NCI-H446 treated with DMSO at 0.1 percent for 48 hours (cell line): ENCODE data around the gene KRT78.

Experiments
- DNase-seq: peaks from one replicate; lab custom pipeline; 2025; lab: John Stamatoyannopoulos, UW

KRT78 gene

DNA sequence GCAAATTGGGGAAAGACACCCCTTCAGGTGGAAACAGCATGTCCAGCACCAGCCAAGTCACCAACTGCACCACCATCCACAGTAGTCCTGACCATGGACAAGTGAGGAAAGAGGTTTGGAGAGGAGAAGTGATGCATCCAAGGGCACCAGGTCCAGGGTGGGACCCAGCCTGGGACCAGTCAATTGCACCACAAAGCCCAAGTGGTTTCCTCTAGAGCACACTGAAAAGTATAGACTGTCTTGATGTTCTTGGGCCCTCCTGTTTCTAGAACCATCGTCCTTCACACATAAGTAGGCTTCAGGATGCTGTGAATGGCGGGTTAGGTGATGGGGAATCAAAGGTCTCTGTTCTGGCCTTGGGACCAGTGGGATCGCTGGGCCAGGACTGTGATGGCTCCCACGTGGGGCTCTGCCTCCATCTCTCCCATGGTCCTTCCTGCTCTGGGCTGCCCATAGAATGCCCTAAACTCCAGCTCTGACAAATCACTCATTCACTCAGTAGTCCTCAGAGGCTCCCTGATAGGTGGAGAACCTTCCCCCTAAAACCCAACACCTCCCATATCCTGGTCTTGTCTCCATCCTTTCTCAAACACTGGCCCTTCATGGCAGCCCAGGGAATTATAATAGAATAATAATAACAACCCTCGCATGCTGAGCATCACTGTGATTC, 23.9 kb downstream of the KRT78 start:
- no peak for DNase-seq

DNA sequence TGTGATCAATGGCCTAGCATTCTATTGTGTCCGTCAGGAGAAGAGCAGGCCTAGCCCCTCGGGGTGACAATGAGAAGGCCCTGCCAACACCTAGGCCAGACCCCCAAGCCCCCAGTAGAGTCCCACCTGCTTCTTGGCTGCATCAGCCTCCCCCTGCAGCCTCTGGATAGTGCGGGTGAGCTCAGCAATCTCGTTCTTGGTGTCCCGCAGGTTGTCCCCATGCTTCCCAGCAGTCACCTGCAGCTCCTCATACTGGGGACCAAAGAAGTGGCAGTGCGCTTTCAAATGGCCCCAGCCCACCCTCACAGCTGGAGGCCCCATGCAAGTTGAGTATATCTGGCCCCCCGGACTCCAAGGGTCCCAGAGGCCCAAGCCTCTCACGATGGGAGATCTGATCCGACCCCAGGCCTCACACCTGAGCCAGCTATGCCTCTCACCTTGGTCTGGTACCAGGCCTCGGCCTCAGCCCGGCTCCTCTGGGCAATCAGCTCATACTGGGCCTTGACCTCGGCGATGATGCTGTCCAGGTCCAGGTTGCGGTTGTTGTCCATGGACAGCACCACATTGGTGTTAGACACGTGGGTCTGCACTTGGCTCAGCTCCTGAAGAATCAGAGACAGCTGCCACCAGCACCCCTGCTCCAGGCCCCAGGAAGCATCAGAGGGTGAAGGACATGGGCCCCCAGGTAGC, 24.9 kb downstream of the KRT78 start:
- DNase-seq, result no peak

DNA sequence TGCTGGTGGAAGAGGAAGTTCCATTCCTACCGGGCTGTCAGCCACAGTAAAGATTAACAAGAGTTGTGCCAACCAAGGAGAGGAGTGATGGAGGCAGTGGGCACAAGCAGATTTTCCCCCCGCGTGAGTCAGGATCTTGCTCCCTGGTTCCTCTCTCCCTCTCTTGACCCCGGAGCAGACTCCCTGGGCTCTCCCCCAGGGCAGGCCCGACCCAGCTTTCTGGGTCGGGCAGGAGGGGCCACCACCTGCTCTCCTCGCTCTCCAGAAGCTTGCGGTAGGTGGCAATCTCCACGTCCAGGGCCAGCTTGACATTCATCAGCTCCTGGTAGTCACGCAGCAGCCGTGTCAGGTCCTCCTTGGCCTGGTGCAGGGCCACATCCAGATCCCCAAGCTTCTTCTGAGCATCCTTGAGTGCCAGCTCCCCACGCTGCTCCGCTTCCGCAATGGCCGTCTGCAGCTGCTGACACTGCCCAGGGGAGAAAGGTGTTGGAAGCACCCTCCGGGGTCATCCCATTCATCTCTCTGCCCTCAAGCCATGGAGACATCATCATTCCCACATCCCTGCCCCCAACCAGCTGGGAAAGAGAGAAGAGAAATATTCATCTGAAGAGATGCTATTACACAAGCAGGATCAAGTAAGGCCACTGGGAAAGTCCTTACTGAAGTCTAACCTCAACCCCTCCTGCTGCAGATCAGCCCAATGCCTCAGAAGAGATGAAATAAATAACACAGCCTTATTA, 25.9 kb downstream of the KRT78 start:
- no peak for DNase-seq

DNA sequence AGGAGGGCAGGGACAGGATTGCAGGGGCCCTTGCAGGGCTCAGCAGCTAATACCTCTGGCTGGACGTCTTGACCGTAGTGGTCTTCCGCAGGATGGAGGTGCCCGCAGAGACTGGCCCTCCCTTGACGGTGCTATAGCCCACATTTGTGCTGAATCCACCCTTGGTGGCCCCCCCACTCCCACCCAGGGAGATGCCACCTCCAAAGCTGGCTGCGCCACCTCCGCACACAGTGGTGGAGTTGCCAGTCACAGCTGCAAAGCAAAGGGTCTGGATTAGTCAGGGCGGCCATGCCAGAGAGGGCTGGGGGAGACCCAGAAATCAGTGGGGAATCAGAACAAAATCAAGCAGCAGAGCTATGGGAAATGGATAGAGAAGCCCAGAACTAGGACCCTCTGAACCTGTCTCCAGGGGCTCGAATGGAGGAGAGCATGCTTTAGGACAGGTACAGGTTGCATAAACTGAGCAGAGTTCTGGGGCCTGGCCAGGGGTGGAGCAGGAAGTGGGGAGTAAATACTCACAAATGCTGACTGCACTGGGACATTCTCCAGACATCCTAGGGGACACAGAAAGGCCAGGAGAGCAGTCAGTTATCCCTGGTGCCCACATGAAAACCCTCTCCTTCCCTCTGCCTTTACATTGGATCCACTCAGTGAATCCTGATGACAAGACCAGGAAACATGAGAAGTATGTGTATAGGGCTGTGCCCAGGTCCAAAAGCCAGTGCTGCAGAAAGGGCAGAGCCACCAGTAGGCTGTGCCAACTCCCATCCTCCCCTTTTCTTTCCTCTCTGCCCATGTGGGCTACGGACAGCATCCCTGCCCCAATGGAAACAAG, 26.8 kb downstream of the KRT78 start:
- DNase-seq, result no peak

DNA sequence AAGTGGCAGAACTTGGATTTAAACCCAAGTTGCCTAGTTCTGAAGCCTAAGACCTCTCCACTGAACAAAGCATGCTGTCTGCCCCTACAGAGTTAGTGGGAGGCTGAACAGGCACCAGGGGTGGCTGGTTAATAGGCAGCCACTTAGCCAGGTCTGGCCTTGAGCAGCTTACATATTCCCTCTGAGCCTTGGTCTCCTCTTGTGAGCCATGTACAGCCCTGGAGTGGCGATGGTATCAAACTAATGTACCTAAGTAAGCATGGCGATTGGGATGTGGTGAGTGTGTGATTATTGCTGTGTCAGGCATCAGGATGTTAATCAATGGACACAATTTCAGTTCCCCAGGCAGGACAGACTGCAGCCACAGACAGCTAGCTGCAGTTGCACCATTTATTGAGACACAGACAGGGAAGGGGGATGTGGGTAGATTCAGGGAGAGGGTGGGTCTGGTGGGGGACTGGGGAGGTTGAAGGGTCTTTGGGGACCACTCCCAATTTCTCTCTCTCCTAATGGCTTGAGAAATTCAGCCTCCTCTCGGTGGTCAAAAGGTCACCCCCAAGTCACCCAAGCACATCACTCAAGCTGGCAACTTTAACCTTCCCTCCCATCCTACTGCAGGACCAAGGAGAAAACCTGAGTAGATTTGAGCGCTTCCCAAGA, 27.6 kb downstream of the KRT78 start:
- no peak for DNase-seq

DNA sequence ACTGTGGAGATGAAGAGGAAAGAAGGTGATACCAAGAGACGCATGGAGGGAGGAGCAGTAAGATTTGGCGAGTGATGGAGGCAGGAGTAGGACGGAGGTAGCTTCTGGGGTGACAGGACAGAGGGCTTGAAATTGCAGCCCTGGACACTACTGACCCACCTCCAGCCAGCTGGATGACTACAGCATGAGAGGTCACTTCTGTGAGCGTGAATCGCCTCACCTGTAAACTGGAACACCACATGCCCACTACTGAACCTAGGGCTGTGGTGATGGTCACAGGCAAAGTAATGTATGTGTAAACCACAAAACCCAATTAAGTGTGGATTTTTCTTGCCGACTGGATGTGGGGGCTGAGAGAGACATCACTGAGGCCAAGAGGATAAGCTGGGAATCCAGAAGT, 28.3 kb downstream of the KRT78 start:
- no peak for DNase-seq

DNA sequence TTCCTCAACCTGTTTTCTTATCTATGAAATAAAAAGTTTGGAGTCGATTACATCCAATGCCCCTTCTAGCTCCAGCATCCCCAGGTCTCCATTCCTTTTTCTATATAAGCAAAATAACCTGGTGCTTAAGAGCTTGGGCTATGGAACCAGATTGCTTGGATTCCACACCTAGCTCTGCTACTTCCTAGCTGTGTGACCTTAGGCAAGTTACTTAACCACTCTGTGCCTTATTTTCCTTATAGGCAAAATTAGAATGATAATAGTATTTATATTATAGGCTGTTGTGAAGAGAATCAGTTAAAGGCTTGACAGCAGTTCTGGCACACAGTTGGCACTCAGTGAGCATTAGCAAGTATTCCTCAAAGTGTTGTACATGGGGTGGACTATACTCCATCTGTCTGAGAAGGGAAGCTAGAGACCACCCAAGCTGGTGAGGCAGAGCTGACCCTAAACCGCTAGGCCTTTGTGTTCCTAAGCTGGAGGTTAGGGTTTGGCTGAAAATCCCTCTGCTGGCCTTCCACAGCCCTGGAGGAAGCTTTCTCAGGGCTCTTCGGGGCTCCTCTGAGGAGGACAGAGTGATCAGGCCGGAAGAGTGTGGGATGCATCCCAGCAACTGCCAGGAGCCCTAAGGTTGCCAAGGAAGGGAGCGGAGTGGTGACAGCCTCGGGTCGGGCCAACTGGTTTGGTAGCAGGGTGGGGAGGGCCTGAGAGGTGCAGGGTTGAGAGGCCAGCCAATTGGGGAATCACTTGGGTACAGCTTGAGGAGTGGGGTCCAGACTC, 28.9 kb downstream of the KRT78 start:
- no peak for DNase-seq

DNA sequence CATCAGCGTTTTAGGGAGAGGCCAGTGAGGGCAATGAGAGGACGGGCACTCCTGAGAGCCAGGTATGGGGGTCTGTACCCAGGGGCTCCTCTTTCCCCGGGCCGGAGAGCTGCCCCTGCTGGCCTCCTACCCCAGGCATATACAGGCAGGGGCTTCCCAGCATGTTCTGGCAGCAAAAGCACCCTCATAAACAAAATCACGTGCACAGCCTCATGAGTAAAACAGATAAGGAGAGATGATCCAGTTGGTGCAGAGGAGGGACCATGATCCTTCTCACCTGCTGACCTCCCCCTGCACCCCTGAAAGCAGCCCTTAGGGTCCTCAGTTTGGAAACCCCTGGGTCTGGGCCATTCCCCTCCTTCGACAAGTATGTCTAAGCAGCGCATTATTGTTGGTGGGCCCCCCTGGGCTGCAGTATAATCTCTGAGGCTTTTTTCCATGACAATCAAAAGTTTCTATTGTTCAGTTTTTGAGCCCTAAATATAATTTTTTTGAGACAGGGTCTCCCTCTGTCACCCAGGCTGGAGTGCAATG, 29.8 kb downstream of the KRT78 start:
- DNase-seq, result no peak

DNA sequence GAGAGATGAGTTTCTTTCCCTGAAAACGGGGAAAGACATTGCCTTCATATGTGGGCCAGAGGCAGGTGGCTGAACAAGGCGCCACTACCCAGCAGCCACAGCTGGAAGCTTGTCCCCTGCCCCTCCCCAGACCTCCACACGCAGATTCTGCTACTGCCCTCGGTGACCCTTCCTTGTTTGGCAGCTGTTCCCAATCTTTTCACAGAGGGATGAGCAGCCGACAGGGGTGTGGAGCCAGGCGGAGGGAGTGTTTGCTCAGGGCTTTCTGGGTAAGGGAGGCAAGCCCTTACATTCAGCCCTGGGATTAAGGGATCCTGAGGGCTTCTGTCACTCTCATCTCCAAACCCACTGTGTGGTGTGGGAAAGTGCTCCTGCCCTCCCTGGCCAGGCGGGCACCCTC, 30.4 kb downstream of the KRT78 start:
- no peak for DNase-seq

DNA sequence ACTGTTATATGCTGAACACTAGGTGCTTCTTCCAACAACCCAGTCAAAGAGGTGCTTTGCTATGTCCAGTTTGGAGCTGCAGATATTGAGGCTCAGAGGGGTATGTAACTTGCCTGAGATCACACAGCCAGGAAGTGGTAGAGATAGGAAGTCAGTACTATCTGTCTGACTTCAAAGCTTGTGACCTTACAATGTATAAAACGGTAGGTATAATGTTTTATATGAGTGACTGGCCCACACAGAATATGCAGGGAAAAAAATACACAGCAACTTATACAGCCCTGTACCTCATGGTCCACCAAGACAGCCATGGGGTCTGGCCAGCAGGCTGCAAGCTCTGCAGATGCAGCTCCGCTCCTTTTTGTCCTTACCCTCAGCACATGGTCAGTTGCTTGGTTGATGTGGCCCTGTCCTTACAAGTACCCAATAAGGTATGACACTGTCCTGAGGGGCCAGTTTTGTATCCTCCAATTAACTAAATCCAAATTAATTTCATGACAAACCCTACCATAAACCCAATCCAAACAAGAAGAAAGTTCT, 31.0 kb downstream of the KRT78 start:
- DNase-seq, result no peak

DNA sequence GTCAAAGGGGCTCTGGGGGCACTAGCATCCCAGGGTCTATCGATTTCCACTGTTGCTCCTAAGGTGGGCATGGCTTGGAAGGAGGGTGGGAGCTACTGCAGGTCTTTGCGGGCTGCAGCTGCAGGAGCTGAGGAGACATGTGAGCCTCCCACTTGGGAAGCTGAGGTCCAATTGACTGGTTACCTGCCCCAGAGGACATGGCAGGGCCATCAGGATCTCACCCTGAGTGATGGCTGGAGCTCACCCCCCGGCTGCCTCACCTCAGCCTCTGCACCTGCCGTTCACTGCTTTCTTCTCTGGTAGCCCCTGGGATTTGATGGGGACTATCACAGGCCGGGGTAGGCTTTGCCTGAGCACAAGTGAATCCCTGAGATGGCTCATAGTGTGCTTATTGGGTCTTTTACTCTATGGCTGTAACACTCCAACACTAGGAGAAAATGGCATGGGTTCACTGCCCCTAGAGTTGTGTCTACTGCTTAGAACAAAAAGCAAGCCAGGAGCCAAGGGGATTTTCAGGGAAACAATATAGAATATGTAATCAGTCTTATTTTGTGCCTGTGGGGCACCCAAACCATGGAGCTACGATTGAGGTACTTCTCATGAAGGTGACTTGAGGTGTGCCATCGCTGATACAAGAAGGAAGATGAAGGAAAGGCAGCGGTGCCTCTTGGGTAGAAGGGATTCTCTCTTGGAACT, 31.6 kb downstream of the KRT78 start:
- DNase-seq, result no peak

DNA sequence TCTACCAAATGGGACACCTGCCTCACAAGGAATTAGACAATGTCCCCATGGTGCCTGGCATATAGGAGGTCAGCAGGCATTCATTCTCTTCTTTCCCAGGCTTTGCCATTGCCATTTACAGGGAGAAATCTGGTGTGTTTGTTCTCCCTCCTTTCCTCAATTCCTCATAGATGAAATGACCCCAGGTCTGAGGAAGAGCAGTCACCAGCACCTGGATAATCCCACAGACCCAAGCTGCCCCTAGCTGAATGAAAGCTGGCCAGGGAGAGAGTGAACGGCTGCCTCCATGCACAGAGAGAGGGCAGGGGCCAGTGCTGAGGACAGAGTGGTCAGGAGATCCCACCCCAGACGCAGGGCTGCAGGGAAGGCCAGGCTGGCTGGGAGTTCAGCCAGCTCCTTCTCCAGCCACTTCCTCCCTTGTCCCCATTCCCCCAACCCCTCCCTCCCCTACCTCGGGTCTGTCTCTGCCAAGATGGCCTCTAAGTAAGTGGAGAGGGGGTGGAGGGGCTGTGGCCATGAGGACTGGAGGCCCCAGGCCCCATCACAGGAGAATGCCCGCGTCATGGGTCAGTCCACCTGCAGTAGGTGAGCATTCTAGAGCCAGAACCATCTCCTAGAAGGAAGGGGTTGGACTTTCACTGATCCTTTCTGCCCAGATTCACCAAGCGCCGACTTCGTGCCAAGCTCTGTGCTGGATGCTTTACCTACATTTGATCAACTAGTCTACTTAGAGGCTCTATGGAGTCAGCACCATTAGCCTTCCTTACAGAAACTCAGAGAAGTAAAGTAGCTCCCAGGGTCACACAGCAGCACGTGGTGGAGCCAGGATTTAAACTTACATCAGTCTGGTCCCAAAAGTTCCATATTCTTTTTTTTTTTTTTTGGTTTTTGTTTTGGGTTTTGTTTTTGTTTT, 32.9 kb downstream of the KRT78 start:
- DNase-seq, result no peak

DNA sequence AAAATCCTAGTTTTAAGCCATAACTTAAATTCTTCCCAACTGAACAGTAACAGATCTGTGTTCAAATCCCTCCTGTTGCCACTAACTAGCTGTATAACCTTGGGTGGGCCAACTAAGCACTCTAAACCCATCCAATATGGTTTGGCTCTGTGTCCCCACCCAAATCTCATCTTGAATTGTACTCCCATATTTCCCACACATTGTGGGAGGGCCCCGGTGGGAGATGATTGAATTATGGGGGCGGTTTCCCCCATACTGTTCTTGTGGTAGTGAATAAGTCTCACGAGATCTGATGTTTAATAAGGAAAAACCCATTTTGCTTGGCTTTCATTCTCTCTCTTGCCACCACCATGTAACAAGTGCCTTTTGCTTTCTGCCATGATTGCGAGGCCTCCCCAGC, 33.6 kb downstream of the KRT78 start:
- DNase-seq, result no peak

DNA sequence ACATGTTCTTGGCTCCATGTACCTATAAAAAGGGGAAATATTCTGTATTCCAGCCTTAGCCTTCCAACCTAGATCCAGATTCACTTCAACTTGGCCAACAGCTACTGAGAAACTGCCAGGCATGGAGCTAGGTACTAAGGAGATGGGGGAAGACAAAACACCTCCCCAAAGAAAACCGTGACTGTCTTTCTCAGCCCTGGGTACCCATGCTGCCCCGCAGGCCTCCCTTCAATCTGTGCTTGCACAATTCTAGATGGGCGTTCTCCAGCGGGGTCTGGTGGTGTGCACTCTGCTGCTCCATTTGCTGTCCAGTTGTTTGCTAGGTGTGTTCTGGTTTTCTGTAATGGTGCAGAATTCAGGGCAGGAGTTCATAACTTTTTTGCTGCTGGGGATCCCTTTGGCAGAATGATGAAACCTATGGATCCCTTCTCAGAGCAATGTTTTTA, 34.1 kb downstream of the KRT78 start:
- DNase-seq, result no peak

DNA sequence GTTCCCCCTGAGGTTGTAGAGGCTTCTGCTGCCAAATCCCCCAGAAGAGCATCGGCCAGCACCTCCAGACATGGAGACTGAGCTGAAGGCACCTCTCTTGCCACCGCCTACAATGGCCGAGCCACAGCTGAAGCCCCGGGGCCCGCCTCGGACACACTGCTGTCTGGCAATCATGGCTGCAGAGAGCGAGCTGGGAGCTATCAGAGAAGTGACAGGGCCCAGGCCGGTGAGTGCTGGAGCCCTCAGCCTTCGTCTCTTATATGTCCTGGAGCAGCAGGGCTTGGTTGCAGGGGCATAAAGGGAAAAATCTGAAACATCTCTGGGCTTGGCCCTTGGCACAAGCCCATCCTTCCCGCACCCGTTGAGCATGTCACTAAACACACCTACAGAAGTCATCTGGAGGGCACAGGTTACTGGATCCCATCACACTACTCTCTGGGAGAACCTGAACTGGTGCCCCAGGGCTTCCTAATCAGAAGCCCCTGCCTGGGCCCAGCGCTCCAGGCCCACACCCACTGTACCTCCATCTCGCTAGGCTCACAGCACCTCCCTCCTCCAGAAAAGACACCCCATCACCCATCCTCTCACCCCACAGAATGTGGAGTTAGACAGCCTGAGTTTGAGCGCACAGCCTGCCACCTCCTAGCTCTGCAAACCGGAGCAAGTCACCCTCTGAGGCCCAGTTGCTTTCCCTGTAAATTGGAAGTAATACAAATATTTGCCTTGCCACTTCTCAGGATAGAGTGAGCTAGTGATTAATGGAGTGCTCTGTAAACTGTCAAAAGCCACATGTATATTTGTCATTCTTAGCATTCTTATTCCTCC, 34.7 kb downstream of the KRT78 start, which contains the start of gene KRT4:
TSS of gene KRT4 (minus strand) at position 232 of the 825 bp plus-strand sequence. CDS start at position 174, 58 bp downstream.
- DNase-seq, result no peak

DNA sequence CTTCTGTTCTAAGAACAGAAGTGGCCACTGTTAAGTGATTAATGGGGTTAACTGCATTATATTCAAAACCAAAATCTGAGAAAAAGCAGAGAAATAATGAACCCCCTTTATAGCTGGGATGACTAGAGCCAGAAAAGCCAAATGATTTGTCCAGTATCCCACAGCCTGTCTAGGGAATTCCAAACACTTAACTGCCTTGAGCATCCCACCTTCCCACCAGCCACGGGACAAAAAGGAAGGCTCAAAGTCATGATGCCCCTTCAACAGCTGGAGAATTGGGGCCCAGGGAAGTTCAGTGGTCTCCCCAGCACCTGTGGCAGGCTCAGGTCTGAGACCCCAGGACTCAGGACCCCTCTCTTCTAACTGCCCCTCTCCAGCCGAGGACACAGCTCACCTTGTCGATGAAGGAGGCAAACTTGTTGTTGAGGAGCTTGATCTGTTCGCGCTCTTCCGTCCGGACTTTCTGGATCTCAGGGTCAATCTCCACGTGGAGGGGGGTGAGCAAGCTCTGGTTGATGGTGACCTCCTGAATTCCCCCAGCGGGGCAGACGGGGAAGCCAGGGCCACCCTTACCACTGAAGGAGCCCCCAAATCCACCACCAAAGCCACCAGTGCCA, 35.5 kb downstream of the KRT78 start:
- DNase-seq, result no peak

DNA sequence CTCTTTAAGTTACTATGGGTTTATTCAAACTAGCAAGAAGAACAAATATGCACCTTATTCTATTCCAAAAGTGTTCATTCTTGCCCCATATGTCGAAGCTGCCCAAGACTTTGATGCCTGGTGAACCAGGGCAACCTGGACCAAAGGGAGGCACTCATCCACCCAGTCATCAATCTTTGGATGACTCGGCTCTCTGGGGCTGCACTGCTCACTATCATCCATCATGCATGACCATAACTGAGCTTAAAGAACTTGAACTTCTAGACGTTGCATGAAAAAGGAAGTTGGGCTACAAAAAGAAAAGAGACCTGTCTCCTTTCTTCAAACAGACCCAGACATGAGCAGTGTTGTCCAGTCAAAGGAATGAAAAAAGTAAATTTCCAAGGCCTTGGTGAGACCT, 36.0 kb downstream of the KRT78 start:
- DNase-seq, result no peak
